CD4-positive, alpha-beta T cell treated with Interleukin-21 for 1 hour (primary cell): ENCODE data around the gene MCOLN2.
A peak's percentile ranks its signal among the peaks of the same experiment; 100 is the strongest.

Experiments used
- DNase-seq: peaks from one replicate; pipeline ENCODE4 v3.0.0-alpha.2; 2020

MCOLN2 gene

GRCh38 chr1:84890566-84890965, 106.3 kb downstream of the MCOLN2 start:
- DNase-seq: no peak

GRCh38 chr1:84889437-84889836, 107.5 kb downstream of the MCOLN2 start:
- no peak for DNase-seq

- DNase-seq: peak; percentile 4
Observed at GRCh38 chr1:84888753-84889152, 108.2 kb downstream of the MCOLN2 start.

GRCh38 chr1:84887261-84887934, 109.5 kb downstream of the MCOLN2 start:
- DNase-seq: no peak

GRCh38 chr1:84885469-84885868, 111.4 kb downstream of the MCOLN2 start:
- DNase-seq: no peak

- no peak for DNase-seq
Observed at GRCh38 chr1:84884671-84885389, 112.1 kb downstream of the MCOLN2 start.

- DNase-seq: no peak
Observed at GRCh38 chr1:84883286-84883685, 113.6 kb downstream of the MCOLN2 start.

GRCh38 chr1:84877592-84877991, 119.3 kb downstream of the MCOLN2 start:
- DNase-seq: no peak

- DNase-seq: peak; percentile 35
Observed at GRCh38 chr1:84876353-84876752, 120.6 kb downstream of the MCOLN2 start.
